Endothelial cell of umbilical vein (primary cell): ENCODE results near the gene EPAS1.

Experiments used
- CTCF ChIP-seq, 2 donors: IDR thresholded peaks; 1 replicate in 1 of 2; 2 replicates in 1 of 2; pipeline ENCODE4 v1.5.1; 2011; ENCODE audit warnings: low read length in 2 of 2, mild to moderate bottlenecking in 2 of 2, moderate library complexity in 2 of 2, control low read depth in 1 of 2, inconsistent platforms in 1 of 2, low read depth in 1 of 2; ENCODE audit not compliant: insufficient read depth in 1 of 2; ENCODE audit errors: extremely low read depth in 1 of 2
- EZH2 ChIP-seq: IDR thresholded peaks from 2 replicates; pipeline ENCODE4 v1.6.1; 2012; ENCODE audit warnings: borderline replicate concordance, low read depth, mild to moderate bottlenecking, moderate library complexity, low read length, inconsistent platforms; ENCODE audit not compliant: severe bottlenecking
- FOS ChIP-seq: IDR thresholded peaks from 2 replicates; pipeline ENCODE4 v1.6.1; 2011; ENCODE audit warnings: mild to moderate bottlenecking, low read length, moderate library complexity, borderline replicate concordance; ENCODE audit not compliant: insufficient read depth
- JUN ChIP-seq: IDR thresholded peaks from 2 replicates; pipeline ENCODE4 v1.6.1; 2011; ENCODE audit warnings: borderline replicate concordance, low read depth; ENCODE audit not compliant: insufficient read length, insufficient read depth
- MAX ChIP-seq: IDR thresholded peaks from 2 replicates; pipeline ENCODE4 v1.6.1; 2011; ENCODE audit not compliant: insufficient read depth, insufficient read length
- MYC ChIP-seq: IDR thresholded peaks from one replicate; pipeline ENCODE4 v1.6.1; 2011; ENCODE audit warnings: mild to moderate bottlenecking, low read depth, low read length
- POLR2A ChIP-seq: IDR thresholded peaks from 2 replicates; pipeline ENCODE4 v1.6.1; 2012; ENCODE audit warnings: low read depth, mild to moderate bottlenecking, control low read depth, low read length

DNA sequence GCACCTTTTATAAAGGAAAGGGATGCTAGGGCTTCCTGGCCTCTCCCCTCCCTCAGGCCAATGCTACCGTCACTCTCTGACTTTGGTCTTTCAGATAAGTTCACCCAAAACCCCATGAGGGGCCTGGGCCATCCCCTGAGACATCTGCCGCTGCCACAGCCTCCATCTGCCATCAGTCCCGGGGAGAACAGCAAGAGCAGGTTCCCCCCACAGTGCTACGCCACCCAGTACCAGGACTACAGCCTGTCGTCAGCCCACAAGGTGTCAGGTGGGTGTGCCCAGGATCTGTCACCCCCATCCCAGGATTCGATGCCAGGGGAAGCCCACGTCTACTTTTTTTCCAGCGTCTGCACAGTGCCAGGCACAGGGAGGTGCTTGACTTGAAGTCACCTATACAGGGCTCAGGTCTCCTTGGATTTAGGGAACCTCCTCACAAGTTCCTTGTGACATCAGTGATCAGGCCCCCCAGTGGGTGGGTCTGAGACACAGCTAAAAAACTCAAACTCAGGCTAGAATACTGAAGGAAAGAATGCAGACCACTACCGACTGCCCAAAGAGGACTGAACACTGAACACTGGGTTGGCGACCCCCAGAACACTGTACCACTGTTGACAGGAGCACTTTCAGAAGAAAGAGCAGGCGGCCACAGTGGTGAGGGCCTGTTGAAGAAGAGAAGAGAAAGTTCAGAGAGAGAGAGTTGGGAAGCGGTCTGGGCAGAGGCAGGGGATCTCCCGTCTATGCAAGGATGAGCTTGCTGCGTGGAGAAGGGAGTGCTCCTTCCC is 85.3 kb downstream of the EPAS1 start:
- no peak for TF ChIP-seq POLR2A
- no peak for TF ChIP-seq CTCF (IDR thresholded peaks at IDR 0.05; ENCODE audit: extremely low read depth in 1 of 2, insufficient read depth in 1 of 2, low read depth in 1 of 2, low read length in 2 of 2)
- TF ChIP-seq JUN: no peak
- TF ChIP-seq FOS: no peak
- no peak for TF ChIP-seq MYC
- TF ChIP-seq MAX: no peak
- no peak for TF ChIP-seq EZH2
